HG03378 (cell line): ENCODE data around the gene ALDH1A2.

Experiments
- ATAC-seq: cut with Tn5 transposase; IDR thresholded peaks from one replicate; pipeline ENCODE4 v1.9.1; 2021; ENCODE audit warnings: mild to moderate bottlenecking, moderate library complexity; ENCODE audit not compliant: unreplicated experiment

The ALDH1A2 gene

DNA sequence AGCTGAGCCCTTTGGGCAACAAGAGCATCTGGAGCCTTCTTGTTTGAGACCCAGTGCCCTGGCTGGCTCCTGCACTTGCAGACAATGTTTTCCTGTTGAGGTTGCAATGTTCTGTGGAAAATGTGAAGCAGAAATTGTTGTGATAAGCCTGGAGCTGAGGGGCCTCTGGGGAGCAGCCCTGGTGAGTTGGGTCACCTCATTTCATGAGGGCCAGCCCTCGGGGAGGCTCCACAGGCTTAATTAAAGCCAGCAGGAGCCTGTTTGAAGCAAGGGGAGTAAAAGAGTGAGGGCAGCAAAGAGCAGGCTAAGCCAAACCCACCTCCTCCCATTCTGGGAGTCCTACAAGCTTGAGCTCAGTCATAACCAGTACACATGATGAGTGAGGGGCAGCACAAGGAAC, 154.3 kb downstream of the ALDH1A2 start:
- ATAC-seq = no peak

DNA sequence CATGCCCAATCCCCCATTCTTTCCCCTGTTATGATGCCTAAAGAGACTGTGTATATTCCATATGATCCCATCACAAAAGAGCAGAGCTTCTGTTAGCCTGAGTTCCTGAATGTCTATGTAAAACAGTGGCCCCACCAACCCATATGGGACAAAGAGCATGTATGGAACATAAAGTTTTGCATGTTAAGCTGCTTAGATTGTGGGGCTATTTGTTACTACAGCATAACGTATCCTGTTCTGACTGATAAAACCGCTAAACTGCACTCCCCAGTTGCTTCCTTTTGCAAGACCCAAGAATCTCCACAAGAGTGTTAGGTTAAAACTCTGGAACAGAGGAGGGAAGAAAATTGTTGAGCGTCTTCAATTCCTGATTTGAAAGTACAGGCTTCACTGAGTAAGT, 154.8 kb downstream of the ALDH1A2 start:
- ATAC-seq = no peak

DNA sequence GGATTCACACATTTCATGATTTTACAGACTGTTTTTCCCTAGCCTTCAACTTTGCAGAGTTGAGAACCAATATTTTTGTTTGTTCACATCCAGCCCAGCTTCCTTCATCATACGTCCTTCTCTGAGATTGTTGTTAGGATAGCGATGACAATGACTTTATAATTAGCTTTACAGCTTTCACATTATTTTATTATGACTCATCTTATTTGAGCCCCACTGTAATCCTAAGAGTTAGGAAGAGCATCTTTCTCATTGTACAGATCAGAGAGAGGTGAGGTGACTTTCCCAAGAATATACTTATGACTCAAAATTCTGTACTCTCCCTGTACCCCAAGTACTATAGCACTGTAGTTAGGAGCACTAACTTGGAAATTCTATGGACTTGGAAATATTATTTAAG, 156.1 kb downstream of the ALDH1A2 start:
- ATAC-seq = no peak

DNA sequence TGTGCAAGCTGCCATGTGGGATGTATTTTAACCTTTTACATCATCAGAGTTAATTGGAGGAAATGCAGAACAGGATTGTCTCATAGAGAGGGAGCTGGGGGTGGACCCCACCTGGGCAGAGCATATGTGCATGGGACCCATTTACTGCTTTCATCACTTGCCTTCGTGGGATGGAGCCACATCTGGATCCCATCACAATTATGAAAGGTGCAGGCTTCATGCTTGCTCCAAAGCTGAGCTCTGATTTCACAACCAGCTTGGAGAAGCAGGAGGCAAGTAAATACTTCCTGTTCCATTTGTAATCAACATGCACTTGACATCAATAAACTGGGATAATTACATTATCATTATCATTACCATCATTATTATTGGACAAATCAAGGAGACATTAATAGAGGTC, 161.9 kb downstream of the ALDH1A2 start:
- no peak for ATAC-seq
